Fibroblast of villous mesenchyme (primary cell): ENCODE results near the gene SIDT2. TPM values are rescaled to one million over a fixed set of nuclear protein-coding genes. Genes with fewer than 3 reads are reported as not detected.

Experiments used
- DNase-seq: peaks from one replicate; pipeline ENCODE4 v3.0.0-alpha.2; 2010; ENCODE audit warnings: low read depth
- H3K4me3 ChIP-seq: 2 replicates; pipeline ENCODE4 v1.5.1; 2011; ENCODE audit warnings: low read depth, mild to moderate bottlenecking, low read length
- CTCF ChIP-seq: IDR thresholded peaks from 2 replicates; pipeline ENCODE4 v1.5.1; 2012; ENCODE audit warnings: low read depth, mild to moderate bottlenecking, low read length; ENCODE audit not compliant: insufficient read depth
- total RNA-seq: library from RNA; depleted of rRNA; stranded (reverse); fragments of >200 nt; gene quantifications from 2 replicates; pipeline ENCODE4 v1.2.3, GENCODE V29; 2012

The SIDT2 gene
- total RNA-seq, 1 donor, result 24.2 TPM

DNA sequence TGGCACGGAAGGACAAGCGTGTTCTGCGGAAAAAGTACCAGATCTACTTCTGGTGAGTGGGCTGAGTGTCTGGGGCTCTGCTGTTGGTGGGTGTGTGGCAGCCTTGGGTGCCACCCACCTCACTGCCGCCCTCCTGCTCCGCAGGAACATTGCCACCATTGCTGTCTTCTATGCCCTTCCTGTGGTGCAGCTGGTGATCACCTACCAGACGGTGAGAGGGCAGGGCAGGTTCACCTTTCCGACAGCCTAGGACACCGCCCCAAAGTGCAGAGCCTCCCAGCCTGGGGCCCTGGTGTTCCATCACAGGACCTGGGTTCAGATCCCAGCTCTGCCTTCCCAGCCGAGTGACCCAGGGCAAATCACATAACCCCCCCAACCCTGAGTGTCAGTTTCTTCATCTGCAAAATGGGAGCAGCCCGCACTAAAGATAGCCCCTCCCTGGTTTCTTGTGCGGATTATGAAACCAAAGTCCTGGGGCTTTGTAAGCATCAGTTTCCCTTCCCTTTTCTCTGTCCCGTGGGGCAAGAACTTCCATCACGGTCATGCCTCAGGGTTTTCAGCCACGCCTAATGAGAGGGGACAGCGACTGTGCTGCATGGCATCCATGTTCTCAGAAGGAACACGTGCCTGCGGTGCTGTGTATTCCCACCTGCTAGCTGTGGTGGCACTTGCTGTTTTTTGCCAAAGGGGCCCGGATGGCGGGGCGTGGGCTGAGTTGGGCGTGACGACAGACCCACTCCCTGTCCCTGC lies 10.8 kb downstream of the SIDT2 start:
- TF ChIP-seq CTCF, result no peak
- no peak for DNase-seq
- no peak overlapping the region for H3K4me3 ChIP-seq

DNA sequence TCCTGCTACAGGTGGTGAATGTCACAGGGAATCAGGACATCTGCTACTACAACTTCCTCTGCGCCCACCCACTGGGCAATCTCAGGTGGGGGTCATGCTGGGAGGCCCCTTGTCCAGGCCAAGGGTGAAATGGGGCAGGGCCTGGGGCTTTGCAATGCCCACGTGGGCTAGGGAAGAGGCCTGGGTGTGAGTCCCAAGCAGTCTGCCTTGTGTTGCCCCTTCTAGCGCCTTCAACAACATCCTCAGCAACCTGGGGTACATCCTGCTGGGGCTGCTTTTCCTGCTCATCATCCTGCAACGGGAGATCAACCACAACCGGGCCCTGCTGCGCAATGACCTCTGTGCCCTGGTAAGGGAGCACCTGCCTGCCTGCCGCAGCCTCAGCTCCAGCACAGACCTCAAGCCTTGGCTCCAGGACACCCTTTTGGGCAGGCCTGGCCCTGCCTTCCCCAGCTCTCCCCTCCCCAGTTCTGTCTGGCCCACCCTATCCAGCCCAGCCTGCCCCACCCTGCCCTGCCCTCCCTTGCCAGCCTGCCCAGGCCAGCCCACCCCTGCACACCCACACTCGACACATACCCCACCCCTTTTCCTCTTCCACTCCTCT lies 11.5 kb downstream of the SIDT2 start:
- no peak overlapping the region for H3K4me3 ChIP-seq
- TF ChIP-seq CTCF, result no peak
- no peak for DNase-seq

DNA sequence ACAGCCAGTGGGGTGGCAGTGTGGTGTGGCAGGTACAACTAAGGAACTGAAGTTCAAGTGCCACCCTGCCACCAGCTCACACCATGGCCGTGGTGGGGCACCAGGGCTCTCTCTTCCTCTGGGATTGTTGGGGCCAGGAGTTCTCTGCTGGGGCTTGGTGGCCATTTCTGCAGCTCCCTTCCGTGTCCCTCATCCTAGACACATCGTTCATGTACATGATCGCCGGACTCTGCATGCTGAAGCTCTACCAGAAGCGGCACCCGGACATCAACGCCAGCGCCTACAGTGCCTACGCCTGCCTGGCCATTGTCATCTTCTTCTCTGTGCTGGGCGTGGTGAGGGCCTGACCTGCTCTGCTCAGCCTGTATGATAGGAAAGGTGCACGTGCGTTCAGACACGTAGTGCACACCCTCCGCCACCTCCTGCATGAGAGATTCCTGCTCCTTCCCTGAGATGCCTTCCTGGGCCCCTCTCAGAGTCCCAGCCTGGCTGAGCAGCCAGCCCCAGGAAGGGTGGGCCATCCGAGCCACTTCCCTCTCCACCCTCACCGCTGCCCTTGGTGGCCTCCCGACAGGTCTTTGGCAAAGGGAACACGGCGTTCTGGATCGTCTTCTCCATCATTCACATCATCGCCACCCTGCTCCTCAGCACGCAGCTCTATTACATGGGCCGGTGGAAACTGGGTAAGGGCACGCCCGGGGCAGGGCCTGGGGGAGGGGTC lies 13.3 kb downstream of the SIDT2 start:
- no peak overlapping the region for H3K4me3 ChIP-seq

DNA sequence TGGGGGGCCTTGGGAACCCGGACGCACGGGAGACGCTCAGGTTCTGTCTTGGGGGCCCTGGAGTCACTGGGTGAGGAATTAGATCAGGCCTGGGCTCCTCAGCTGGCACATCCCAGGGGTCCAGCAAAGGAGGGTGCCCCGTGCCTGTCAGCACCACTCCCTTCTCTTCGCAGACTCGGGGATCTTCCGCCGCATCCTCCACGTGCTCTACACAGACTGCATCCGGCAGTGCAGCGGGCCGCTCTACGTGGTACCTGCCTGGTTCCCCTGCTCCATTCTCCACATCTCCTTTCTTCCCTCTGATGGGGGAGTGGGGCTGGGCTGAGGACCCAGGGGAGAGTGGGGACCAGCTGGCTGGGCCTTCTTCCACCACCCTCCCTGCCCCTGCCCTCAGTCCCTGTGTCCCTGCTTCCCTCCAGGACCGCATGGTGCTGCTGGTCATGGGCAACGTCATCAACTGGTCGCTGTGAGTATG lies 13.9 kb downstream of the SIDT2 start:
- H3K4me3 ChIP-seq, result no peak overlapping the region
- TF ChIP-seq CTCF, result no peak
- no peak for DNase-seq

More for the DNA sequence above, 13.3 kb downstream of the SIDT2 start:
- no peak for TF ChIP-seq CTCF
- DNase-seq, result no peak

DNA sequence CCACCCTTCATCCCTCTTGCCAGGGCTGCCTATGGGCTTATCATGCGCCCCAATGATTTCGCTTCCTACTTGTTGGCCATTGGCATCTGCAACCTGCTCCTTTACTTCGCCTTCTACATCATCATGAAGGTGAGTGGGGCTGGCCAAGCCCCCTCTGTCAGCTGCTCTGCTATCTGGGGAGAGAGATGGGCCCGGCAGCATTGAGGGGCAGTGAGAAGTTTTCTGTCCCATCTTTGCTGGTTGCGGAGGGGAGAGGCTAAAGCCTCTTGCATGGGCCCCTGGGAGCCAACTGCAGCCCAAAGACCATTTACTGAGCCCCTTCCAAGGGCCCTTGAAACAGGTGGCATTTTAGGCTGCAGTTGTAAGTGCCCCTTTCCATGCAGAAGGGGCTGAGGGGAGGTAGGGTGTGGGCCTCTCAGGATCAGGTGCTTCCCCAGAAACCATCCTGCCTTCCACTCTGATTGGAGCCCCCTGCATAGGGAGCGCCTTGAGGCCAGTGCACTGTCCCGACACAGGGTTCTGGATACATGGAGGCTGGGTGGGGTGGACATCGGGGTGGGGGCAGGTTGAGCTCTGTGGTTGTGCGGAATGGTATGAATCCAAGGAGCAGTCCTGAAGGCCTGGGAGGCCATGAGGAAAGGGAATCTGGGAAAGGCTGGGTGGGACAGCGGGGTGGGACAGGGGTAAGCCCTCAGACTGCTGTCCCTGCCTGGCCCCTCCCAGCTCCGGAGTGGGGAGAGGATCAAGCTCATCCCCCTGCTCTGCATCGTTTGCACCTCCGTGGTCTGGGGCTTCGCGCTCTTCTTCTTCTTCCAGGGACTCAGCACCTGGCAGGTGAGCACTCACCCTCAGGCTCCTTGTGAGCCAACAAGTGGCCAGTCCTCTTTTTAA lies 14.8 kb downstream of the SIDT2 start:
- TF ChIP-seq CTCF, result no peak
- no peak for DNase-seq
- no peak overlapping the region for H3K4me3 ChIP-seq

GRCh38 chr11:117194267-117194666 lies 15.7 kb downstream of the SIDT2 start:
- H3K4me3 ChIP-seq, result no peak overlapping the region
- DNase-seq, result no peak
- TF ChIP-seq CTCF, result no peak
